Adrenal gland (tissue), 12 donors: ENCODE results near the gene PRKACB. TPM values are rescaled to one million over a fixed set of nuclear protein-coding genes. Genes with fewer than 3 reads are reported as not detected.
"Not testable (repeated sequence)": the region's sequence is repeated elsewhere in the genome, so short reads cannot be mapped to it uniquely, and the experiment has no call there.

ENCODE experiments used
- DNase-seq, 7 donors: peaks; one replicate each; pipeline ENCODE4 v3.0.0-alpha.2; 2019 to 2020
- H3K27ac ChIP-seq, 5 donors: fragments of 200-600 bp; sonication (generic) in 4 of 5; 1 replicate in 3 of 5; 2 replicates in 2 of 5; pipeline versions ENCODE4 v1.5.1 to v1.8.0; 2016 to 2020; ENCODE audit warnings: mild to moderate bottlenecking in 1 of 5
- H3K27me3 ChIP-seq: fragments of 200-600 bp; 2 replicates; pipeline ENCODE4 v1.8.0; 2021
- H3K36me3 ChIP-seq, 2 donors: fragments of 200-600 bp; replicated peaks in 1 of 2; 1 replicate in 1 of 2; 2 replicates in 1 of 2; pipeline versions ENCODE4 v1.5.1 to v1.8.0; 2018 to 2022
- H3K4me1 ChIP-seq, 2 donors: fragments of 200-600 bp; replicated peaks in 1 of 2; 1 replicate in 1 of 2; 2 replicates in 1 of 2; pipeline versions ENCODE4 v1.5.1 to v1.8.0; 2018 to 2021
- H3K4me3 ChIP-seq, 4 donors: fragments of 200-600 bp; sonication (generic) in 3 of 4; one replicate each; pipeline ENCODE4 v1.5.1; 2016 to 2018
- H3K9me3 ChIP-seq, 3 donors: fragments of 200-600 bp; sonication (generic) in 1 of 3; replicated peaks in 1 of 3; 1 replicate in 2 of 3; 2 replicates in 1 of 3; pipeline versions ENCODE4 v1.5.1 to v1.8.0; 2016 to 2021
- POLR2A ChIP-seq, 2 donors: fragments of 450-650 bp; IDR thresholded peaks; one replicate each; pipeline ENCODE4 v1.6.1; 2017; ENCODE audit warnings: antibody characterized with exemption in 2 of 2, mild to moderate bottlenecking in 2 of 2, moderate library complexity in 1 of 2
- WGBS, 4 donors: extraction: QIAGEN DNeasy Blood & Tissue Kit in 2 of 4; methylation state at CpG; one replicate each; pipeline versions ENCODE4 v1.1.5 to v1.1.7; 2013 to 2017; 5-methylcytosine and 5-hydroxymethylcytosine counted together
- intact Hi-C, 2 donors: fragments of 100-400 bp; cut with DNase I; formaldehyde crosslinking; loops; one replicate each; pipeline versions ENCODE4 v1.14.1 to v1.15.0; 2022 to 2023
- polyA plus RNA-seq, 3 donors: library from polyadenylated mRNA; stranded (reverse); fragments of 200-250 nt in 2 of 3; fragments of 350-450 nt in 1 of 3; fragmentation: Illumina TruSeq in 1 of 3; extraction: RNeasy Lipid Tissue Mini Kit (QIAGEN cat#74804) in 1 of 3; gene quantifications; one replicate each; pipeline ENCODE4 v1.2.3, GENCODE V29; 2013 to 2014
- small RNA-seq, 2 donors: library from RNA; depleted of rRNA; stranded (forward); fragments of <200 nt; gene quantifications; one replicate each; pipeline ENCODE3, GENCODE V24; 2016
- total RNA-seq, 9 donors: library from RNA; depleted of rRNA in 4 of 9; stranded (reverse); fragments of >200 nt in 4 of 9; fragments of 120-200 nt in 1 of 9; fragmentation: NEBNext Ultra II Directional in 1 of 9; extraction: Animal tissue kit (Norgen Biotek cat#: 25700) in 1 of 9; gene quantifications; one replicate each; pipeline versions ENCODE4 v1.1.0 to v1.2.4, GENCODE V29; 2013 to 2023
- TF ChIP-seq, protein P1 (sequence below), 6 experiments: fragments of 450-650 bp in 4 of 6; fragments of 200-600 bp in 2 of 6; sonication (generic) in 1 of 6; IDR thresholded peaks; 1 replicate in 5 of 6; 2 replicates in 1 of 6; pipeline versions ENCODE4 v1.5.1 to v1.8.0; 2016 to 2021; ENCODE audit warnings: antibody characterized with exemption in 6 of 6, mild to moderate bottlenecking in 2 of 6, moderate library complexity in 1 of 6
- donor health status: healthy with polysubstance abuse.
- donor health status: Bipolar disorder and iron deficiency.
- donor health status: DM: yes; HTN: yes; CAD: no.
- donor health status: DM: no; HTN: no; CAD: no.
- donor health status: DM: no; HTN: no; CAD: no.
- donor health status: DM: yes; HTN: yes; CAD: no.

The PRKACB gene
- total and polyA plus RNA-seq, 12 donors, result 7.7 to 79.8 (median 25.5) TPM

DNA sequence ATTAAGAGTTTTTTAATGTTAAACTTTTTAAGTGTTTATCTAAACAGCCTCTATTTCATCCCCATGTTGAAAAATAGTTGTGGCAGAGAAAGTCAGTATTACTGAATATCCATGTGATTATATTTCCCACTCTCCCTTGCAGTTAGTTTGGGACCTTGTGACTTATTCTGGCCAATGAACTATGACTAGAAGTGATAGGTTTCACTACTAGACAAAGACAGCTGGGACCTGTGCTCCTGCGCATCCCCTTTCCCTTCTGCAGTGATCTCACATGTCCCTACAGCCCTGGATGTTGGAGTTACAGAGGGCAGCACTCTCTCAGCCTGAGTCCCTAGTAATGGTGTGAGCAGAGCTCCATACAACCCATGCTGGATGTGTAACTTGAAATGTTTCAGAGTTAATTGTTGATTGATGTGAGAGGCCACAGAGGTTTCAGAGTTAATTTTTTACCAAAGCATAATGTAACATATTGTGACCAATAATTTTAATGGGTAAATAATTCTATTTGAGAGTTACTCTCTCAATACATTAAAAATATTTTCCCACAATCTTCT lies 138.8 kb downstream of the PRKACB start:
- no peaks in the 10 kb centered on the region for H3K27me3 ChIP-seq
- WGBS, 4 donors, result 95 to 100% (median 98%) methylated on average over 1 of the region's 1 CpG
- H3K4me3 ChIP-seq, result no peak overlapping the region
- H3K4me1 ChIP-seq, result peaks cover 0 to 4% of the 10 kb centered on the region in 2 donors
- no peaks in the 10 kb centered on the region for H3K36me3 ChIP-seq
- intact Hi-C loops, result no loop called here
- no peak for DNase-seq
- no peak overlapping the region for H3K27ac ChIP-seq
- no peaks in the 10 kb centered on the region for H3K9me3 ChIP-seq
- TF ChIP-seq POLR2A (IDR thresholded peaks at IDR 0.05), result no peak
- TF ChIP-seq, protein P1, sequence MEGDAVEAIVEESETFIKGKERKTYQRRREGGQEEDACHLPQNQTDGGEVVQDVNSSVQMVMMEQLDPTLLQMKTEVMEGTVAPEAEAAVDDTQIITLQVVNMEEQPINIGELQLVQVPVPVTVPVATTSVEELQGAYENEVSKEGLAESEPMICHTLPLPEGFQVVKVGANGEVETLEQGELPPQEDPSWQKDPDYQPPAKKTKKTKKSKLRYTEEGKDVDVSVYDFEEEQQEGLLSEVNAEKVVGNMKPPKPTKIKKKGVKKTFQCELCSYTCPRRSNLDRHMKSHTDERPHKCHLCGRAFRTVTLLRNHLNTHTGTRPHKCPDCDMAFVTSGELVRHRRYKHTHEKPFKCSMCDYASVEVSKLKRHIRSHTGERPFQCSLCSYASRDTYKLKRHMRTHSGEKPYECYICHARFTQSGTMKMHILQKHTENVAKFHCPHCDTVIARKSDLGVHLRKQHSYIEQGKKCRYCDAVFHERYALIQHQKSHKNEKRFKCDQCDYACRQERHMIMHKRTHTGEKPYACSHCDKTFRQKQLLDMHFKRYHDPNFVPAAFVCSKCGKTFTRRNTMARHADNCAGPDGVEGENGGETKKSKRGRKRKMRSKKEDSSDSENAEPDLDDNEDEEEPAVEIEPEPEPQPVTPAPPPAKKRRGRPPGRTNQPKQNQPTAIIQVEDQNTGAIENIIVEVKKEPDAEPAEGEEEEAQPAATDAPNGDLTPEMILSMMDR (IDR thresholded peaks at IDR 0.05), result no peak

DNA sequence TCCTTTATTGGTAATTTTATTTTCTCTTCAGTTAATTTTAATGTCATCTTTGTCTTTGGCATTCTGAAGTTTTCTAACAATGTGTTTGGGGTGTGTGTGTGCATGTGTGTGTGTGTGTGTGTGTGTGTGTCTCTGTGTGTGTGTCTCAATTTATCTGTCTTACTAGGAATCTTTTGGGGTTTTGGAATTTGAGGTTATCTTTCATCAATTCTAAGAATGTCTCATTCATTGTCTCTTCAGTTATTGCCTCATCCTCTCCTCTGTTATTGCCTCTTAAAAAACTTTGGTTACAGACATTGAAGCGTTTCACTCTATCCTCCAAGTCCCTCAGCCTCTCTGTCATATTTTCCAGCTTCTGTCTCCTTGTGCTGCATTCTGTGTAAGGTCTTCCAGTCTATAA lies 139.3 kb downstream of the PRKACB start:
- WGBS, 4 donors, result 68 to 92% (median 80%) methylated on average over 1 of the region's 1 CpG
- no peak for TF ChIP-seq POLR2A (IDR thresholded peaks at IDR 0.05)
- TF ChIP-seq, protein P1 (IDR thresholded peaks at IDR 0.05), result no peak
- no peaks in the 10 kb centered on the region for H3K27me3 ChIP-seq

DNA sequence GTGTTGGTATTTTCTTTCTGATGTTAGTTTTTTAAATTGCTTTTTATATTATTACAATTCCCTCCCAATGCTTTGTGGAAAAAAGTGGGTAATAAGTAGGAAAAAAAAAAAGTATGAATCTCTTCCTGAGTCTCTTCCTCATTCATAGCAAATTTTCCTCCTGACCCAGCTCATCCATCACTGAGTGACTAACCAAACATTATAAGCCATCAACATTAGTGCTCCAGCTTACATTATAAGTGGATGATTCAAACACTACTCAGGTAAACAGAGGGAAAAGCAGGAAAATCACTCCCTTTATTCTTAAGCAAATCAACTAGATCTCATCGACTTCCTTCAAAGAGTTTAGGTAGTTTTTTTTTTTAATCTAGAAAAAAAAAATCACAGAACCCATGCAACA lies 142.0 kb downstream of the PRKACB start:
- TF ChIP-seq, protein P1 (IDR thresholded peaks at IDR 0.05), result no peak
- no peak for TF ChIP-seq POLR2A (IDR thresholded peaks at IDR 0.05)
- Histone ChIP-seq H3K27ac (no peak overlapping the region), H3K4me3 (no peak overlapping the region), H3K36me3 (no peaks in the 10 kb centered on the region), H3K9me3 (no peaks in the 10 kb centered on the region), H3K27me3 (no peaks in the 10 kb centered on the region), H3K4me1 (no peaks in the 10 kb centered on the region)
- WGBS, 4 donors, result 88 to 100% (median 92%) methylated on average over 1 of the region's 1 CpG
- intact Hi-C loops, result no loop called here
- no peak for DNase-seq

More for the DNA sequence above, 139.3 kb downstream of the PRKACB start:
- H3K4me1 ChIP-seq, result peaks cover 0 to 4% of the 10 kb centered on the region in 2 donors
- no peak for DNase-seq
- intact Hi-C loops, result no loop called here
- no peaks in the 10 kb centered on the region for H3K9me3 ChIP-seq
- H3K4me3 ChIP-seq, result no peak overlapping the region
- H3K27ac ChIP-seq, result no peak overlapping the region
- H3K36me3 ChIP-seq, result no peaks in the 10 kb centered on the region

DNA sequence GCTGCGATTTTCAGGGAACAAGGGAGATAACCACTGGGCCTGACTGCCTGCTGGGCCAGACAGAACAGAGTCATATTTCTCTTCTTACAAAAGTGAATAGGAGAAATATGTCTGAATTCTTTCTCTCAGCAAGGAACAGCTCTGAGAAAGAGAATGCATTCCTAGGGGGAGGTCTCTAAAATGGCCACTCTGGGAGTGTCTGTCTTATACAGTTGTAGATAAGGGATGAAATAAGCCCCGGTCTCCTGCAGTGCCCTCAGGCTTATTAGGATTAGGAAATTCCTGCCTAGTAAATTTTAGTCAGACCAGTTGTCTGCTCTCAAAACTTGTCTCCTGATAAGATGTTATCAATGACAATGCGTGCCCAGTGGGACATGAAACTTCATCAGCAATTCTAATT lies 143.3 kb downstream of the PRKACB start:
- H3K4me1 ChIP-seq, H3K27me3 ChIP-seq, intact Hi-C loops, H3K9me3 ChIP-seq, H3K36me3 ChIP-seq, DNase-seq, H3K27ac ChIP-seq, H3K4me3 ChIP-seq: not testable (repeated sequence)
- 64 to 74% (median 65%) methylated on average over 3 of the region's 3 CpGs for WGBS, 4 donors

Small RNA genes lying within 50 kb of the gene (small RNA-seq; reads per million reads assigned to genes)
- 0 reads per million in 2 donors for gene AL450063.1
- 0 reads per million in 2 donors for gene RF00410

Other genes with a start within 250 kb of the PRKACB start
- 1 to 10 TPM in 6 of 9 donors, under 1 TPM in 3; 0.06 to 6.3 (median 2.1) TPM for gene TTLL7, start 145.1 kb upstream of the PRKACB start, total RNA-seq
- 1 to 10 TPM; 2.4 to 7.6 (median 5.2) TPM for gene TTLL7, start 145.1 kb upstream of the PRKACB start, polyA plus RNA-seq
- 1 to 10 TPM; 1.3 to 8.0 (median 4.5) TPM for gene SAMD13, start 157.4 kb downstream of the PRKACB start, total RNA-seq
- 1 to 10 TPM; 1.0 to 5.9 (median 2.0) TPM for gene SAMD13, start 157.4 kb downstream of the PRKACB start, polyA plus RNA-seq